ENCODE measurements around the gene CHD6.

Gene CHD6

DNA sequence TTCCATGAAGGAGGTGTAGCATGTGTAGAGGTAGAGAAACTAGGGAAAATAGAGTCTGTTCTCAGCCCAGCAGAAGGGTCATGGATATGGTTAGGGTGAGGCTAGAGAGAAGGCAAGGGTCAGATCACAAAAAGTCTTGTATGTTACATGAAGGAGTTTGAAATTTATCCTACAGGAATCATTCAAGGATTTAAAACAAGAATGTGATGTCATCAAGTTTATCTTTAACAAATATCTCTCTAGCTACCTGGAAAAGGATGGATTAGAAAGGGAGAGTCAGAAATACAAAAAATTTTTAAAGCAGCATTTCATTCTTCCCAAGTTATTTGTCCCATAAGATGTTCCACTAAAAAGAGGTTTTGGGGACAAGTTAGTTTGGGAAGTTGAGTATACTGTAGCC lies 4.4 kb upstream of the CHD6 start:
- FAIRE-seq: no peak

DNA sequence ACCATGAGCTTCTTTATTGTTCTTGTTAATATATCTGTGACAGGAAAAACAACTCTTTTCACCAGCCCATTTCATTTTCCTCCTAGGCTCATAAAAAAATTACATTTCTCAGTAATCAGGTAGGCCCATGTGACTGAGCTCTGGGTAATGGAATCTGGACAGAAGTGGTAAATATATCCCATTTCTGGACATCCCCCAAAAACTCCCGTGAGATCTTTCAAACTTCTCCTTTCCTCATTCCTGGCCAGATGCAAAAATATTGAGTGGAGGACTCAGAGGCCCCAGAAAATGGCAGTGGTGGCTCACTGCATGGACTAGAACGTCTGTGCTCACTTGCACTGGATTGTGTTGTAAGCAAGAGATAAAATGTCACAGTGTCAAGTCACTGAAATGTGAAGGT lies 3.8 kb upstream of the CHD6 start:
- FAIRE-seq: no peak

DNA sequence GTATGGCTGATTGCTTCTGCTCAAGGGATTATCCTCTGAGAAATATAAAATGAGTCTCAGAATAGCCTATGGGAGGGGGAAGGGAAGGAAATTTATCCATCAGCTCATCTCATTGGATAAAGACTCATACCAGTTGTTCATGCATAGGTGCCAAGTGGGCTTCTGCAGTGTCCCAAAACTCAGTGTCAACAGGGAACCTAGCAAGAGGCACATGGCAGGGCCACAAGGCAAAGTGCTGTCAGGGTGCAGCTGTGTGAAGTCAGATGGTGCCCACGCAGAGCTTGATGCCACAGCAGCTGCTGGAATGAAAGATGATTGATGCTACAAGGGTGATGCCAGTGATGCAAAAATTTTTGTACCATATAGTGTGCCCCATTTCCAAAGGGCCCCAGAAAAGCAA lies 3.2 kb upstream of the CHD6 start:
- FAIRE-seq: no peak

DNA sequence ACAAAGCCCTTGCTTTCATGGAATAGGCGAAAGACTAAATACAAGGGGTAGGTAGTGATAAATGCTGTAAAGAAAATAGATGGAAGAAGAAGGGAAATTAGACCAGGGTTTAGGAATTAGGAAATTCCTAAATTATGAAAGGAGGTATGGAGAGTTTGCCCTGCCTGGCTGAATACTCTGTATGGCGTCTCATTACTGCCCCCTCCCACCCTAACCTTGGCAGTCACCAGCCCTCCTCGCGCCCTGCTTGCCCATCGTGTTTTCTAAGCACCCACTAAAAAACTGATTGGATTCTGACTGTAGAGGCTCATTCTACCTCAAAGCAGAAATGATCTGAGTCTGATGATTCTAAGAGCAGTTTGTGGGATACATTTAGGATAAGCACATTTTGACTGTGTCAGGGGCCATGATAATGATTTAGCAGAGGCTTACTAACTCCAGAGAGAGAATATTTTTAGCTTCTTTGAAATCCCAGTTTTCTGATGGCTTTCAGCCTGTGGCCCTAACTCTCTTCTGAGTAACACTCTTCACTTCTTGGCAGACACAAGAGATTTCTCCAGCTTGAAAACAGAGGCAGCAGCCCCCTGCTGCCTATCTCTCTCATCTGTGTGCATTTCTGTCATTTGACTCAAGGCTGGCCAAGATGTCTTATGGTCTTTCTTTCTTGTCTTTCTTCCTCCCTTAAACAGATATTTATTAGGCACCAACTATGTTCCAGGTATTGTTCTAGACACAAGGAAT lies 1.4 kb upstream of the CHD6 start:
- no peak for FAIRE-seq

DNA sequence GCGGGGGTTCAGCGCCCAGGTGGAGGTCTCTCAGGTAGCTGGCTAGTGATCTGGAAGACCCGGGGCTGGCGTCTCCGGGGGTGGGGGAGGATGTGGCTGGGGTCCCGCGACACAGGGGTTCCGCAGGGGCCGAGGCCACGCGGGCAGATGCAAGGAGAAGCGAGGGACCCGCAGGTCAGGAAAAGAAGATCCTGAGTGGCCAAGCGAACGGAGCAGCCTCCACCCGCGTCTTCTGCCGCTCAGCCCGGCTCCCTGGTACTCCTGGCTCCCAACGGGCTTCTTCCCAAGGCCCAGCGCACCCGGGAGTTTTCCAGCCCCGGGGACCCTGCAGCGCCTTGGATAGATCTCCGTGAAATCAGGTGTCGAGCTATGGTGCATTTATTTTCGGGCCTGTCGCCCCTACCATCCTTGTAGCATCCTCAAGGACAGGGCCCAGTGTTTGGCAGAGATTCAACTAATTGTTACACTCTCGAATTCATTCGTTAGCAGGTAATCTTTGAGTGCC lies 682 bp upstream of the CHD6 start:
- FAIRE-seq: no peak

DNA sequence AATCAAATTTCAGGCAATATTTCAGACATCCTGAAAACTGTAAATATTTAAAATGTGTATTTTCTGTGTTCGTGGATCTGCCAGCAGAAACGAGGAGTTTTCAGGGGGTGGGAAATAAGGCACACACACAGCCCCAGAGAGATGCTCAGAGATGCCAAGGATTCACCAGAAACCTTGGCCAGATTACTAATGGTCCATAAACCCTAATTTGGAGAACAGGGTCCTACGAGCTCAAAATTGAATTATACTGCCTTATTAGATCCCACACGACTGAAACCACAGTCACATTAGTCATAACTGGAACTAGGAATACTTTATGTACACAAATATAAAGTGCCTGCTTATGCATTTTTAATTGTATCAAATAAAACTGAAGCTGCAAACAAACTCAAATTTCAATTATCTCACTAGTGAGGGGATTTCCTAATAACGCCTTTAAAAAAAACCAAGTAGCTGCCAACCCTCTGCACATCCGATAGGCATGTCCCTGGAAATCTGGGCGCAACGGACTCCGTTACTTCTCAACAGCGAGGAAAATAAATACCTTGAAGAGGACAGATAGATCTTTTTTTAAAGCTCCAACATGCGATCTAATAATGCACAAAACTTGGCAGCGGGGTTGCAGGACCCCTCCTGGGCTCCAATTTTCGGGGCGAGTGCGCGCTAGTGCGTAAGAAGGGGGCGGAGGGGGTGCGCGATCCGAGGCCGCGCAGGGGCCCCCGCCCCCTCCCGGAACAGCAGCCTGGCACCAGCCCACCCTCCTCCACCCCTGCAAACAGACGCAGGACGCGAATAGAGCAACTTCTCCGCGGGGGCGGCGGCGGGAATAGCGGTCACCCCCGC lies 897 bp downstream of the CHD6 start:
- FAIRE-seq: no peak

DNA sequence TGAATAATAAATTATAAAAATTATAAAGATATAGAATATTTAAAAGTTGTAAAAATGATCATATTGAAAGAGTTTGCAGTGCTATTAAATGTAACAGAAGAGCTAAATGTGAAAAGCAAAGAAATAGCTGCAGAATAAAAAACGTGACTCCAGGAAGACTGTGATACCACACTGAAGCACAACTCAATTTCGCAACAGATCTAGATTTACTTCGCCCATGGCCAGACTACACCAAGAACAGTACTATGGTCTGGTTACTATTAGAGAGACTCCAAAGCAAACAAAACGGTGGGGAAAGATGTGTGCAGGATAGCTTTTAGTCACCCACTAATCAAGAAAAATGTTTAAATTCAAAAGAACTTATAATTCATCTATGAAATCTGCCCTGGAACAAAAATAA lies 1.9 kb downstream of the CHD6 start:
- no peak for FAIRE-seq

DNA sequence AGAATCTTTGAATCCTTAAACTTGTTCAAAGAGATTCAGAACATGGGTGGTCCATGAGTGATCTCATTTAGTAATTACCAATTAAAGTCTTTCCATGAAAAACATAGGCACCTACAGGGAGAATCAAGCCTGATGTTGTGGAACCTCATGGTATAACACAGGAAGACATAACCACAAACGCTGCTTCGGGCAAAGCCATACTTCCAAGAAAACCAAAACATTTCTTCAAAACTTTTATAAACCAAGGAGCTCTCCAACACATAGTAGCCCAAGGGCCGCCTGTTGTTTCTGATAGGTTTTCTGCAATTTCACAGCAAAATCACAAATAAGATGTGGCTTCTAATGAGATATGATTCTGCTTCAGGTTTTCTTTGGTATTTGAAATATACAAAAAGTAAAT lies 2.5 kb downstream of the CHD6 start:
- no peak for FAIRE-seq

DNA sequence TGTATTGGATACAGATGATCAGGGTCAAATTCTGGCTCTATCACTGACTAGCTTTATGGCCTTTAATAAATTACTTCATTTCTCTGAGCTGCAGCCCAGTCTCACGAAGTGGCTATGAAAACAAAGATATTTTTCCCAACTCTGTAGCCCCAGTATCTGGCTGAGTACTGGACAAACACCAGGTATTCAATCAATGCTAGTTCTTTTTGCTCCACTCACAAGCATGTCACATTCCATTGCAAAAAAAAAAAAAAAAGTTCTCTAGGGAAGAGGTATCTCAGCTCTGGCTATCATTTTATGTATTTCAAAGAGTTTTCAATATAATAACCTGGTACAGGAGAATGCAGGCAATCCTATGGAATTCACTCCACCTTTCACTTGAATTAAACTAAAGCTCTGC lies 3.1 kb downstream of the CHD6 start:
- no peak for FAIRE-seq

DNA sequence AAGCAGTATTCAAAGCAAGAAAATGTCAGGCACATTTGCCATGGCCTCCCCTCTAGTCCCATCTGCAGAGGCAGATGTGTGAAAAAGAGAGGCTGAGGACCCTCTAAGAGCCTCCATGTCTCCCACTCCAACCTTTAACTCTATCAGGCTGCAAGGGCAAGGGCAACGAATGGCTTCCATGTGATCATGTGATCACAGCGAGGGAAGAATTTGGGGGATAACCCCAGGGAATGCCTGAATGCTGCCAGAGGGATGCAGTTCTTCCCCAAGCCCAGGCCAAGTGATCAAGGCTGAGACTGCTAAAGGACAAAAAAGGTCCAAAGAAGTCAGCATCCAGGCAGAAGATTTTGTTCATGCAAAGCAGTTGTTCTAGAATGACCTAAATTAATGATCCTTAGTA lies 4.9 kb downstream of the CHD6 start:
- FAIRE-seq: no peak

DNA sequence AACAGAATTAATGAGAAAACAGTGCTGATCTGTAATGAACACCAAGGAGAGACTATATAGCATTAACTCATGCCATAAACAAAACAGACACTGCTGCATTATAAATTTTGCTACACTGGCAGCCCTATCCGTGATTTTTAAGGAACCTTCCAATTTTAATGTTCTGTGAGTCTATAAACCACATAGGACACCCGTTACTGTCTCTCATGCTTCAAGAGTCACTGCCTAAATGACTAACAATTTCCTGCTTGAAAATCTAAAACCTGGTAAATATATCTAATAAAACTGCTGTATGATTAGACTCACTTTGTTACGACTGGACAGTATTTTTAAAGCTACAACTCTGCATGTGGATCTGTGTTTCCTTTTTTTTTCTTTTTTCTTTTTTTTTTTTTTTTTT lies 8.7 kb downstream of the CHD6 start:
- FAIRE-seq: no peak

DNA sequence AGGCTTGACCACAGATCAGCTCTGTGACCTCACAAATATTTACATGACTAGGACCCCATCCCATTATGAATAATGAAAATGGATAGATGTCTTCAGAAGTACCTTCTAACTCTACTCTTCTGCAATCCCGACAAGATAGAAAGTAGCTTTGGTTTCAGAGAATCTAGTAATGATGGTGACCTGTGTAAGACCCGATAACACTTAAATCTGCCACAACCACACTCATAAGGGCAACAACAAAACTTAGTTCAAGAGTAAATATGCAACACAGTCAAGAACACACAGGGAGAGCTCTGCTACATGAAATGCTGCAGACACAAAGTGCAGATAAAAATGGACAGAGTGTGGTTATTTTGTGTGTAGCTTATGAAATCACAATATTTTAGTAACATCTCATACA lies 9.6 kb downstream of the CHD6 start:
- no peak for FAIRE-seq

DNA sequence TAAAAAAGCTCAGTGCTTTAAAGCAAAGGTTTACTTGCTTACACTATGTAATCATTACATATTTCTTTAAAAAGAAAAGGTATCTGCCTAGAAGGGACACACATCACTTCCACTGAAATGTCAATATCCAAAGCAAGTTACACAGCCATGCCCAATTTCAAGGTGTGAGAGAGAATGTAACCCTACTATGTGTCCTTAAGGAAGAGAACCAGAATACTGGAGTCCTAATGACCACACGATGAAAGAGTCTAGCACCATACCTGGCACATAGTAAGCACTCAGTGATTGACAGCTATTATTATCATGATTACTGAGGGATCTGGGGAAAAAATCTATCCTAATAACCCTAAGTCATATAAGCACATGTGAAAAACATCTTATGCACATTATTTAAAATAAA lies 10.4 kb downstream of the CHD6 start:
- FAIRE-seq: no peak

DNA sequence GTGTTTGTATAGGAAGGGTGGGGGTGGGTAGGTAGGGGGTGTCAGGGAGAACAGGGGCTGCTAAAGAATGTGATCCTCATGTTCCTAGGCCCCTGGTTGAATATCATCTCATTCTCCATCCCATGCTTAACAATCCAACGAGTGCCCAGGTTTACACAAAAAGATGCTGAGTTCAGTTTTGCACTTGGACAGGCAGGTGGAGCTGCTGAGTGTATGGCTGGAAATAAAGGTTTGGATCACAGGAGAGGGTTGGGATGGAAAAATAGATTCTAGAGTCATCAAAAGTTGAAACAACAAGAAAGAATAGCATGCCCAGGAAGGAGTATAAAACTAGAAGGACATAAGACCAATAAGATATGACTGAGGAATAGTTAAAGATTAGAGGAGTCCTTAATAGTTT lies 14.2 kb downstream of the CHD6 start:
- FAIRE-seq: no peak

DNA sequence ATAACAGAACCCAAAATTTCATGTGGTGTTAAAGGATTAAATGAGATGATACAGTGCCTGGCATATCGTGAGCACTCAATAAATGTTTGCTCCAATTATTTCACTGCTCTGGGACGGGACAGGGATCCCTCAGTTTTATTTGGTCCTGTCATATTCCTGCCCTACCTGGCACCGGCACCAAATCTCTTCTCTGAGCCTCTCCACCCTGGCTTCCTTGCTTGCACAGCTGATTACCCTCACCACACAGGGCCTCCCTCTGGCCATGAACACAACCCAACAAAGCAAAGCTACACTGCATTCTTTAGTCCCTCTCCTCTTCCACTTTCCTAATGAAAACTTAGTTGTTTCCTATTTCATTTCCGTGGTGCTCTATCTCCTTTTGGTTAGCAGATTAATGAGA lies 16.4 kb downstream of the CHD6 start:
- no peak for FAIRE-seq

DNA sequence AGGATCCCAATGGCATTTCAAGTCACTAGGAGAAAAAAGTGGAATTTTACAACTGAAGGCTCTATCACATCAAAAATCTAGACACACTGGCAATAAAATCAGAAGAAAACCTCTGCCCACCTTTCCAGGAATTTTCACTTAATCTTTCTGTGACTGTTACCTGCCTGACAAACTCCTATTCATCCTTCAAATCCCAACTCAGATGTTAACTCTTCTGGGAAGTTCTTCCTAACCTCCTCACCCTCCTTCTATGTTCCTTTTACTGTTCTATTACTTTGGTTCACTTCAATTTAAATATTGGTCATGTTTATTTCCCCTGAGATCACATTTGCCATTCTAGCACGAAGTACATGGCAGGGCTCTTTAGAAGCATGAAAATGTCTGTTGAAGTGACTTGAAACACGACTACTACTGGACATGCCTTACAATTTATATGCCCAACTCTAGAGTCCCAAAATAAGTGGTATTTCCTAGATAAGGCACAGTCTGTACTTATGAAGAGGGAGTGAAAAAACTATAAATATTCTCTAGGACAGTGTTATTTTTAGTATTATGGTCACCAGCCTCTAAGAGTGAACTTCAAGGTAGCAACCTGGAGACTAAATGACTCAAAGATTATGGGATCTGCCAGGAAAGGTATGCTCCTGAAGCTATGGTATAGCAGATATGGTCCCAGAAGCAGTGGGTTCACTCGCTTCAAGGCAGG lies 17.1 kb downstream of the CHD6 start:
- FAIRE-seq: no peak

DNA sequence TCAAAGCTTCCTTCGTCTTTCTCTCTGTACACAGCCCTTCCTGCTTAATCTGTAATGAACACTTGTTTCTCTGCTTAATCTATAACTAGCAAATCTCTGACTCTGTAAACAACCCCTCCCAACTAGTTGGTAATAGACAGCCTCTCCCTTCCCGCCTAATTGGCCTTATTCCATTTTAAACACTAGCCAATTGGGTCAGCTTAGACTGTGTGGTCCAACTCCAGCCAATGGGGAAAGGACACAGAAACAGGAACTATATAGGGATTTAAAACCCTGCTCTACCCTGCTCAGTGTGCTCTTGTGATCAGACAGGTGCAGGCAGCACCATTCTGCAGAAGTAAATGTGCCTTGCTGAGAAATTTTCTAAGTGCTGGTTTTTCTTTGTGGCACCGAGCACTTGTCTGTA lies 18.5 kb downstream of the CHD6 start:
- FAIRE-seq: no peak

DNA sequence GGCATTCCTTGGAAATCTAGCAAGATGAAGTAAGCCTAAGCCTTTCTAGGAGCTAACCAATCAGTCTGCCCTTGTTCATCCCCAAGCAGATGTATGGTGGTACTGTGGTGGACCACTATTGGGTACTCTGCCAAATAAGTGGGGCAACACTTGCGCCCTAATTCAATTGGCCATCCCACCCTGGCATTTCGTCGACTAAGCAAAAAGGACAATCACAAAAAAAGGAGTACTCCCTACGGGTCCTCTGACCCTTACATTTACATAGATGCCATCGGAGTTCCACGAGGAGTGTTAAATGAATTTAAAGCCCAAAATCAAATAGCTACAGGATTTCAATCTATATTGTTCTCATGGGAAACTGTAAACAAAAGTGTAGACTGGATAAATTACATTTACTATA lies 19.5 kb downstream of the CHD6 start:
- no peak for FAIRE-seq

DNA sequence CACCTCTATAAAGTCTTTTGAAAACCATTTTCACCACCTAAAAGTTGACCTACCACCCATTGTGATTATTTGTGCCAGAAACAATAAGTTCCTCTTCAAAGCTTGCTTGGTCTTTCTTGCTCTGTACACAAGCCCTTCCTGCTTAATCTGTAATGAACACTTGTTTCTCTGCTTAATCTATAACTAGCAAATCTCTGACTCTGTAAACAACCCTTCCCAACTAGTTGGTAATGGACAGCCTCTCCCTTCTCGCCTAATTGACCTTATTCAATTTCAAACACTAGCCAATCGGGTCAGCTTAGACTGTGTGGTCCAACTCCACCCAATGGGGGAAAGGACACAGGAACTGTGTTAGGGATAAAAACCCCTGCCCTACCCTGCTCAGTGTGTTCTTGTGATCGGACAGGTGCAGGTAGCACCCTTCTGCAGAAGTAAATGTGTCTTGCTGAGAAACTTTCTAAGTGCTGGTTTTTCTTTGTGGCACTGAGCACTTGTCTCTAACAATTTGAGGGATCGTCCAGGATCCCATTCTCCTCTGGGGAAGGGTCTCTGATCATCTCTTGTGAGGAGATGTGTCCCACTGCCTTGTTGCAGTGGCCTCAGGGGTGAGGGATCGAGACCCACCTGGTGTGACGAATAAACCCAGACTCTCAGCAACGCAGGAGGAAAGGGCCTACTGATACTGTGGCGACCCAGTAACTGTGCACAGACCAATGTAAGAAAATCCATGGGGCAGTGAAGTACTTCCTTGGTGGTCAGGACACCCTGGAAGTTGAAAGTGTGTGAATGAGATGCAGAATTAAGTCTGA lies 23.5 kb downstream of the CHD6 start:
- no peak for FAIRE-seq

DNA sequence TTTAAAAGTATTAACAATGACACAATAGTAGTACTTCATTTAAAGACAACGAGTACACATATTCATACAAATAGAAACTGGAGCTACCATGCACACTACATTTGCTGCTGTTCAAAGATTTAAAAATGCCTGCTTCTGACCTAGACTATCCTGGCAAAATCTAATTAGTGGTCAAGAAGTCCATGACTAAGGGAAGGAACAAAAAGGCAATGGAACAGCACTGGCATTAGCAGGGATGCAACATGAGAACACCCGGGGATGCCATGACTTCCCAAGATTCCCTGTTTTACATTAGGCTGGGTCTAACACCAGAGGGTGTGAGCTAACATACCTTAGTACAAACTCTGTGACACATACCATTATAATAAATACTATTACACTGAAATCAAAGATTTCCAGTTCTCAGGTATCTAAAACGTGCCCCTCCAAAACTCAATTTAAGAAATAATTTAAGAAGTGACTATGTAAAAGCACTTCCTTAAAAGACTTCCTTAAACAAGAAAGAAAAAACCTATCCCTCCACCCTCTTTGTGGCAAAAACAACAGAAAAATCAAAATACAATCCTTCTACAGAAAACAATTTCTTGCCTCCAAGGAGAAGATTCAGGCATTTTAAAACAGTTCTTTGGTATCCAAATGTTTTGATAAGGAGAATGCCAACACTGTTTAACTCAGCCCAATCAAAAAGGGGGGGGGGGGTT lies 25.5 kb downstream of the CHD6 start:
- FAIRE-seq: no peak

DNA sequence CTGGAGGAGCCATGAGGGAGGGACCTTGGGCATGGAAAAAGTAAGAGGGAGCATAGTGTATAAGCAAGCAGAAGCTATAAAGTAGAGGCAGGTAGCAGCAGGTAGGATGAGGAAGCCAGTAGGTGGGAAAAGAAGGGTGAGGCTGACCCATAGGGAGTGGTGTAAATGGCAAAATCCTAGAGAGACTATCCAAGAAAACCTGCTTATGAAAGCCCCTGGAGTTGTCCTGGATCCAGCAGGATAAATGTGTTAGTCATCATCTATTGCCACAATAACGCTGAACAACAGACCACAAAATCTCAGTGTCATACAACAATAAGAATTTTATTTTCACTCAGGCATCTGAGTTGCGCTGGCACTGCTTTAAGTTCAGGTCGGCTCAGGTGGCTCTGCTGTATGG lies 30.2 kb downstream of the CHD6 start:
- FAIRE-seq: no peak

DNA sequence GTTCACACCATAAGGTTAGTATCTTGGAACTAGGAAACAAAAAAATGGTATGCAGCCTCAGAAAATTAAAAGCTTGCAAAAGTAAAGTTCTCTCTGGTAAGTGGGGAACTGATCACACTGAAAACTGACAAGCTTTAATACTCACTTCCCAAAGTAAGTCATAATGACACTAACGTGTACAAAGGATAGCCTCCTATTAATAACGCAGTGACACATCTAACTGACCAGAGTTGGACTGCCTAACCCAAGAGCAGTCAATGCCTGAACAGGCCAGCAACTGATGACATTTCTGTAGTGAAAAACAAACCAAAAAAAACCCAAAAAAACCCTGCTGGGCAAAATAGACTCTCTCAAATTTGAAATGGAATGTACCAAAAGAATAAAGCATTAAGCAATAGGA lies 30.7 kb downstream of the CHD6 start:
- no peak for FAIRE-seq
